ENCODE data around the gene ATF6B. TPM values are rescaled to one million over a fixed set of nuclear protein-coding genes. Genes with fewer than 3 reads are reported as not detected.

Gene ATF6B
- total RNA-seq, 2 experiments from 2014 or later, result 72.2 to 75.6 TPM

GRCh38 chr6:32164295-32164694, 36.2 kb upstream of the ATF6B start, which contains the start of gene EGFL8:
Gene EGFL8 (plus strand): TSS chr6:32164595. CDS start chr6:32166166, 1,571 bp downstream.
- CTCF ChIA-PET, result no interaction called here
- ATAC-seq (ENCODE audit: poor library complexity) (no peak), DNase-seq (no peak)
- no peaks in the 10 kb centered on the region for H3K4me1 Mint-ChIP-seq (ENCODE audit: low read depth)
- intact Hi-C loops (cut with DNase I, micrococcal nuclease), result no loop called here
- Histone ChIP-seq H3K9me3 (ENCODE audit: control insufficient read depth in 1 of 2, insufficient read depth in 1 of 2, low read length in 2 of 2) (no peaks in the 10 kb centered on the region), H3K27me3 (ENCODE audit: control insufficient read depth in 1 of 2, insufficient read depth in 2 of 2, low read length in 2 of 2) (no peaks in the 10 kb centered on the region), H3K36me3 (ENCODE audit: insufficient read depth, low read length) (peaks cover 33% of the 10 kb centered on the region), H3K4me3 (ENCODE audit: low read length) (no peak within 1 kb of the TSS), H3K4me1 (ENCODE audit: insufficient read depth, low read length) (no peaks in the 10 kb centered on the region), H3K27ac (ENCODE audit: low read depth in 1 of 2, low read length in 2 of 2) (no peak within 1 kb of the TSS)
- H3K4me3 Mint-ChIP-seq, result no peak within 1 kb of the TSS
- no peaks in the 10 kb centered on the region for H3K9me3 Mint-ChIP-seq
- TF ChIP-seq CTCF (IDR thresholded peaks at IDR 0.05), result no peak
- peaks cover 37% of the 10 kb centered on the region for H3K36me3 Mint-ChIP-seq (ENCODE audit: low read depth)
- no peak within 1 kb of the TSS for H3K27ac Mint-ChIP-seq
- H3K27me3 Mint-ChIP-seq, result no peaks in the 10 kb centered on the region
- POLR2A ChIA-PET, result interaction anchor here (0.8 to 1.1 kb wide), 3 partner anchors 10 to 28 kb away, joined by 3 read pairs; partner anchors contain the start of genes GPSM3 and PBX2

- Mint-ChIP-seq H3K9me3 (no peaks in the 10 kb centered on the region), H3K4me1 (ENCODE audit: low read depth) (no peaks in the 10 kb centered on the region), H3K36me3 (ENCODE audit: low read depth) (peaks cover 33% of the 10 kb centered on the region), H3K27ac (no peak overlapping the region), H3K27me3 (no peaks in the 10 kb centered on the region), H3K4me3 (no peak overlapping the region)
- no peak for ATAC-seq (ENCODE audit: poor library complexity)
- ChIA-PET POLR2A (no interaction called here), CTCF (no interaction called here)
- intact Hi-C loops (cut with DNase I, micrococcal nuclease), result no loop called here
- Histone ChIP-seq H3K4me1 (ENCODE audit: insufficient read depth, low read length) (no peaks in the 10 kb centered on the region), H3K9me3 (ENCODE audit: control insufficient read depth in 1 of 2, insufficient read depth in 1 of 2, low read length in 2 of 2) (no peaks in the 10 kb centered on the region), H3K27me3 (ENCODE audit: control insufficient read depth in 1 of 2, insufficient read depth in 2 of 2, low read length in 2 of 2) (no peaks in the 10 kb centered on the region), H3K36me3 (ENCODE audit: insufficient read depth, low read length) (peaks cover 27% of the 10 kb centered on the region), H3K4me3 (ENCODE audit: low read length) (no peak overlapping the region), H3K27ac (ENCODE audit: low read depth in 1 of 2, low read length in 2 of 2) (no peak overlapping the region)
- no peak for DNase-seq
- TF ChIP-seq CTCF (IDR thresholded peaks at IDR 0.05), result no peak
Measured at GRCh38 chr6:32163559-32164258, 35.7 kb upstream of the ATF6B start.

- H3K27me3 ChIP-seq (ENCODE audit: control insufficient read depth in 1 of 2, insufficient read depth in 2 of 2, low read length in 2 of 2), result no peaks in the 10 kb centered on the region
- H3K4me3 ChIP-seq (ENCODE audit: low read length), result no peak overlapping the region
- H3K27me3 Mint-ChIP-seq, result no peaks in the 10 kb centered on the region
- no peak for TF ChIP-seq CTCF (IDR thresholded peaks at IDR 0.05)
- no peak overlapping the region for H3K4me3 Mint-ChIP-seq
- H3K27ac ChIP-seq (ENCODE audit: low read depth in 1 of 2, low read length in 2 of 2), result no peak overlapping the region
- peaks cover 29% of the 10 kb centered on the region for H3K4me1 Mint-ChIP-seq (ENCODE audit: low read depth)
- H3K4me1 ChIP-seq (ENCODE audit: insufficient read depth, low read length), result peaks cover 28% of the 10 kb centered on the region
- H3K27ac Mint-ChIP-seq, result no peak overlapping the region
- H3K36me3 ChIP-seq (ENCODE audit: insufficient read depth, low read length), result peaks cover 13% of the 10 kb centered on the region
- intact Hi-C loops (cut with DNase I, micrococcal nuclease), result loop anchor here in 1 of 2 experiments (10.0 kb wide), 1 partner anchor 113 kb away; no protein-coding TSS in a partner anchor
- ATAC-seq (ENCODE audit: poor library complexity) (no peak), DNase-seq (no peak)
- H3K36me3 Mint-ChIP-seq (ENCODE audit: low read depth), result peaks cover 30% of the 10 kb centered on the region
- H3K9me3 ChIP-seq (ENCODE audit: control insufficient read depth in 1 of 2, insufficient read depth in 1 of 2, low read length in 2 of 2), result no peaks in the 10 kb centered on the region
- POLR2A ChIA-PET, result interaction anchor here (1.0 kb wide), 1 partner anchor 37 kb away, joined by 4 read pairs; no protein-coding TSS in a partner anchor
- CTCF ChIA-PET, result interaction anchor here (1.5 kb wide), 1 partner anchor 39 kb away, joined by 6 read pairs; no protein-coding TSS in a partner anchor
- H3K9me3 Mint-ChIP-seq, result no peaks in the 10 kb centered on the region
Measured at GRCh38 chr6:32158052-32158451, 30.0 kb upstream of the ATF6B start.

Measured in CD4-positive, alpha-beta T cell (primary cell).